ENCODE results near the gene CFAP74. TPM values are rescaled to one million over a fixed set of nuclear protein-coding genes. Genes with fewer than 3 reads are reported as not detected.

The CFAP74 gene
- total and polyA plus RNA-seq, 9 of the 15 experiments (the other 6 are each of a cell fraction or from before 2014, with no cell fraction given): 0.03 to 0.15 (median 0.05) TPM; not detected in 6

DNA sequence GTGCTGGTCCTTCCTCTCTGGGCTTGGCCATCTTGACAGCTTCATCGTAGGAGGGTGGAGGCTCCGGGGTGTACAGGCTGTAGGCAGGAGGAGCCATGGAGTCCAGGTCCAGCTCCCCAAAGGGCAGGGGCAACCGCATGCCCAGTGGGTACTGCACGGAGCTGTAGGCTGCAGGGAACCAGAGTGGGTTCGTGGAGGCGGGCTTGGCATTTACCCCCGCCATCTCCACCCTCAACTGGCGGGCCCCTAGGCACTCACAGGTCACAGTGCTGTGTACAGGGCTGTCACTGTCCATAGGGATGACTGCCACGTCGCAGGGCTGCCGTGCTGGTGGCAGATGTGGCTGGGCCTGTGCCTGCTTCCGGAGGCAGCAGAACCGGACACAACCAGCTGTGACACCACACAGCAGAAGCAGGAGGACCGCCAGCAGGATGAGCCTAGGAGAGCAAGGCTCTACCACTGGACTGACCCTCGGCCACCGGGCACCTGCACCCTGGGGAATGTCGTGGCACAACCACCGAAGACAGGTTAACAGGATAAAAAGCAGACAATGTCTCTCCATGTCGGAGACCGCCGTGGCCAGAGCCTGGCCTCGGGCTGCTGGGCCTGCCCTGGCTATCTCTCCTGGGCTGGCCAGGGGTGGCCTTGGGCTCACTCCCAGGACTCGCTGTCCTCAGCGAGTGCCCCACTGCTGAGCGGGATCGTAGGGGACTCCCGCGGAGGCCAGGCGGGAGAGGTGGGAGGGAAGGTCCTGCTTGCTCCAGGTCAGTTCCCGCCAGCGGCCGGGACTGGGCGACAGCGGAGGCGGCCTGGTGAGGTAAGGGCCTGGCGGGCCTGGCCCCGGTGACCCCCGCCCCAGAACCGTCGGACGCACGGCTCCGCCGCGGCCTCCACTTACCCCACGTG is 85.3 kb downstream of the CFAP74 start (continued):
- TF ChIP-seq, protein P1, sequence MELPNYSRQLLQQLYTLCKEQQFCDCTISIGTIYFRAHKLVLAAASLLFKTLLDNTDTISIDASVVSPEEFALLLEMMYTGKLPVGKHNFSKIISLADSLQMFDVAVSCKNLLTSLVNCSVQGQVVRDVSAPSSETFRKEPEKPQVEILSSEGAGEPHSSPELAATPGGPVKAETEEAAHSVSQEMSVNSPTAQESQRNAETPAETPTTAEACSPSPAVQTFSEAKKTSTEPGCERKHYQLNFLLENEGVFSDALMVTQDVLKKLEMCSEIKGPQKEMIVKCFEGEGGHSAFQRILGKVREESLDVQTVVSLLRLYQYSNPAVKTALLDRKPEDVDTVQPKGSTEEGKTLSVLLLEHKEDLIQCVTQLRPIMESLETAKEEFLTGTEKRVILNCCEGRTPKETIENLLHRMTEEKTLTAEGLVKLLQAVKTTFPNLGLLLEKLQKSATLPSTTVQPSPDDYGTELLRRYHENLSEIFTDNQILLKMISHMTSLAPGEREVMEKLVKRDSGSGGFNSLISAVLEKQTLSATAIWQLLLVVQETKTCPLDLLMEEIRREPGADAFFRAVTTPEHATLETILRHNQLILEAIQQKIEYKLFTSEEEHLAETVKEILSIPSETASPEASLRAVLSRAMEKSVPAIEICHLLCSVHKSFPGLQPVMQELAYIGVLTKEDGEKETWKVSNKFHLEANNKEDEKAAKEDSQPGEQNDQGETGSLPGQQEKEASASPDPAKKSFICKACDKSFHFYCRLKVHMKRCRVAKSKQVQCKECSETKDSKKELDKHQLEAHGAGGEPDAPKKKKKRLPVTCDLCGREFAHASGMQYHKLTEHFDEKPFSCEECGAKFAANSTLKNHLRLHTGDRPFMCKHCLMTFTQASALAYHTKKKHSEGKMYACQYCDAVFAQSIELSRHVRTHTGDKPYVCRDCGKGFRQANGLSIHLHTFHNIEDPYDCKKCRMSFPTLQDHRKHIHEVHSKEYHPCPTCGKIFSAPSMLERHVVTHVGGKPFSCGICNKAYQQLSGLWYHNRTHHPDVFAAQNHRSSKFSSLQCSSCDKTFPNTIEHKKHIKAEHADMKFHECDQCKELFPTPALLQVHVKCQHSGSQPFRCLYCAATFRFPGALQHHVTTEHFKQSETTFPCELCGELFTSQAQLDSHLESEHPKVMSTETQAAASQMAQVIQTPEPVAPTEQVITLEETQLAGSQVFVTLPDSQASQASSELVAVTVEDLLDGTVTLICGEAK (IDR thresholded peaks at IDR 0.05): peak; percentile 56; the same call in 1 of the 2 replicates
- TF ChIP-seq, protein P1 (CRISPR knock-in tag; IDR thresholded peaks at IDR 0.05): no peak
- TF ChIP-seq, protein P2, sequence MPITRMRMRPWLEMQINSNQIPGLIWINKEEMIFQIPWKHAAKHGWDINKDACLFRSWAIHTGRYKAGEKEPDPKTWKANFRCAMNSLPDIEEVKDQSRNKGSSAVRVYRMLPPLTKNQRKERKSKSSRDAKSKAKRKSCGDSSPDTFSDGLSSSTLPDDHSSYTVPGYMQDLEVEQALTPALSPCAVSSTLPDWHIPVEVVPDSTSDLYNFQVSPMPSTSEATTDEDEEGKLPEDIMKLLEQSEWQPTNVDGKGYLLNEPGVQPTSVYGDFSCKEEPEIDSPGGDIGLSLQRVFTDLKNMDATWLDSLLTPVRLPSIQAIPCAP (CRISPR knock-in tag; IDR thresholded peaks at IDR 0.05; ENCODE audit: borderline replicate concordance): no peak
- TF ChIP-seq FOXM1 (IDR thresholded peaks at IDR 0.05; ENCODE audit: low read depth) (no peak), FOXM1 (CRISPR knock-in tag; IDR thresholded peaks at IDR 0.05; ENCODE audit: low read depth) (0 out of 2 replicates have a peak, but pooled peaks have one; percentile 13), RBM15 (IDR thresholded peaks at IDR 0.05; ENCODE audit: insufficient read depth, low read length) (no peak)
